GM12891 (cell line): ENCODE data around the gene HOXB7.

ENCODE experiments used
- POLR2A ChIP-seq: IDR thresholded peaks from 2 replicates; pipeline ENCODE4 v1.6.1; 2011; ENCODE audit warnings: low read depth, low read length, control low read depth
- SPI1 ChIP-seq: IDR thresholded peaks from 2 replicates; pipeline ENCODE4 v1.6.1; 2011; ENCODE audit warnings: low read depth, low read length, control low read depth
- TAF1 ChIP-seq: IDR thresholded peaks from 2 replicates; pipeline ENCODE4 v1.6.1; 2011; ENCODE audit warnings: low read depth, low read length, control low read depth

DNA sequence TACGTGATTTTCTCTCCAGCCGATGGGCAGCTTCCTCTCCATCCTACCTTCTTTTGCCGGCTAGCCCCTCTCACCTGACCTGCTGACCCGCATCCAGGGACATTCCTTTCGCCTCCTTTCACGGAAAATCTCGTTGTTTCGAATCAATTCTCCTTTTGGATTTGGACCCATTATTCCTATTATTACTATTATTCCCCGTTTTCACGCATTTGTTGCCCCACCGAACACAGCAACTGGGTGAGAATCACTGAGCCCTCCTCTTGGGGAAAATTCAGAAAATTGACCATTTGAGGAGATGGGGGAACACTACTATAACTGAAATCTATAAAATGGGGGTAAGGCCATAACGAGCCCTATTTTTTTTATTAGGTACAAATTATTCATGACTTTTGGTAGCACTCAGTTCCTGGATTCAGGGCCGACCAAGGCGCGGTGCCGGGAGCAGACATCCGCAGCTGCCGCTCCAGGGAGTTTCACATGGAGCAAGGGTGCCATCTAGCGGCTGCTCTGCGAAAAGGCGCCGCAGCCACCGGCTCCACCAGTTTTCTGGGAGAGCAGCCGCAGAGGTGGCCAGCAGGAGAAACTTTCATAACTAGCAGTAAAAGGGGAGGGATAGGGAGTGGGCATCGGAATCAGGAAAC lies 7.6 kb upstream of the HOXB7 start:
- TF ChIP-seq POLR2A (no peak), SPI1 (no peak), TAF1 (no peak)
